HepG2 (cell line): ENCODE measurements around the gene EWSR1. TPM values are rescaled to one million over a fixed set of nuclear protein-coding genes. Genes with fewer than 3 reads are reported as not detected.

Source experiments
- ATAC-seq: fragments of 200-7000 bp; cut with Tn5 transposase; 3 replicates; pipeline ENCODE4 v1.9.1; 2020; ENCODE audit warnings: mild to moderate bottlenecking, moderate library complexity
- BruUV-seq: library from RNA; stranded (reverse); fragments of 400-500 nt; replicated peaks from 2 replicates; lab custom pipeline; 2021; lab: Mats Ljungman, UMichigan
- CTCF ChIA-PET: fragments of 300-600 bp; formaldehyde crosslinking; extraction: SDS; loops from one replicate; lab custom pipeline; 2021; ENCODE audit warnings: low total read pairs, inconsistent platforms, low intra/inter-chr PET ratio; lab: Yijun Ruan, JAX
- POLR2A ChIA-PET: fragments of 350-600 bp; sonication (Branson Sonifier 250); formaldehyde crosslinking; loops from one replicate; lab custom pipeline; 2020; ENCODE audit warnings: antibody characterized with exemption, inconsistent platforms; lab: Yijun Ruan, JAX
- DNase-seq: peaks from one replicate; pipeline ENCODE4 v3.0.0-alpha.2; 2015; ENCODE audit warnings: low spot score
- FAIRE-seq: peaks from 3 replicates; lab custom pipeline; 2011; peaks lifted over from hg19 to GRCh38; lab: Jason Lieb, UNC
- H2AFZ ChIP-seq: one replicate; pipeline ENCODE4 v1.6.1; 2011; ENCODE audit warnings: low read length, inconsistent platforms
- H3K27ac ChIP-seq: fragments of 300-600 bp; 3 replicates; pipeline ENCODE4 v1.8.0; 2011; ENCODE audit warnings: mixed run types, mild to moderate bottlenecking, mixed read lengths, low read length, inconsistent platforms; ENCODE audit not compliant: insufficient read depth; ENCODE audit errors: extremely low read length
- H3K27me3 ChIP-seq, 2 experiments: fragments of 200-600 bp in 1 of 2; 2 replicates in 1 of 2; 3 replicates in 1 of 2; pipeline versions ENCODE4 v1.6.0 to v1.8.0; 2011; ENCODE audit warnings: low read length in 2 of 2, mild to moderate bottlenecking in 2 of 2, moderate library complexity in 2 of 2, inconsistent platforms in 1 of 2; ENCODE audit not compliant: insufficient read depth in 2 of 2, control insufficient read depth in 1 of 2
- H3K36me3 ChIP-seq, 2 experiments: fragments of 200-600 bp in 1 of 2; replicated peaks in 1 of 2; 2 replicates in 1 of 2; 3 replicates in 1 of 2; pipeline versions ENCODE4 v1.5.1 to v1.8.0; 2011; ENCODE audit warnings: low read length in 2 of 2, inconsistent platforms in 1 of 2; ENCODE audit not compliant: insufficient read depth in 2 of 2, control insufficient read depth in 1 of 2
- H3K4me1 ChIP-seq: 2 replicates; pipeline ENCODE4 v1.5.1; 2012; ENCODE audit warnings: low read length, inconsistent platforms; ENCODE audit not compliant: insufficient read depth
- H3K4me2 ChIP-seq: 2 replicates; pipeline ENCODE4 v1.6.0; 2011; ENCODE audit warnings: low read depth, low read length, inconsistent platforms
- H3K4me3 ChIP-seq, 3 experiments: fragments of 200-600 bp in 1 of 3; sonication (generic), shearing (Covaris generic) in 1 of 3; replicated peaks in 1 of 3; 2 replicates each; pipeline ENCODE4 v1.5.1; 2011 to 2016; ENCODE audit warnings: low read length in 3 of 3, inconsistent platforms in 2 of 3, low read depth in 2 of 3, mild to moderate bottlenecking in 2 of 3, control low read depth in 1 of 3, mixed read lengths in 1 of 3; ENCODE audit not compliant: insufficient read depth in 1 of 3
- H3K79me2 ChIP-seq: one replicate; pipeline ENCODE4 v1.6.1; 2011; ENCODE audit warnings: low read length, inconsistent platforms; ENCODE audit not compliant: insufficient read depth
- H3K9ac ChIP-seq: 2 replicates; pipeline ENCODE4 v1.6.0; 2011; ENCODE audit warnings: mild to moderate bottlenecking, low read depth, low read length, inconsistent platforms; ENCODE audit not compliant: insufficient read depth
- H3K9me3 ChIP-seq: 2 replicates; pipeline ENCODE4 v1.5.1; 2012; ENCODE audit warnings: mild to moderate bottlenecking, low read length
- H4K20me1 ChIP-seq: 2 replicates; pipeline ENCODE4 v1.6.0; 2011; ENCODE audit warnings: inconsistent platforms, mild to moderate bottlenecking, low read length, moderate library complexity; ENCODE audit not compliant: insufficient read depth
- ELF4 ChIP-seq: sonication (generic); formaldehyde crosslinking; IDR thresholded peaks from 2 replicates; pipeline ENCODE4 v1.5.0; 2020; ENCODE audit warnings: missing genetic modification reagents, mild to moderate bottlenecking, moderate library complexity, borderline replicate concordance
- GATAD1 ChIP-seq: IDR thresholded peaks from 2 replicates; pipeline ENCODE4 v1.6.1; 2016; ENCODE audit warnings: missing genetic modification reagents, missing compliant biosample characterization
- GFI1 ChIP-seq: sonication (generic); formaldehyde crosslinking; IDR thresholded peaks from 2 replicates; pipeline ENCODE4 v1.5.0; 2020; ENCODE audit warnings: missing genetic modification reagents, mild to moderate bottlenecking, borderline replicate concordance
- MTA1 ChIP-seq: sonication (generic); formaldehyde crosslinking; IDR thresholded peaks from 2 replicates; pipeline ENCODE4 v1.4.0; 2020; ENCODE audit warnings: missing genetic modification reagents, mild to moderate bottlenecking, borderline replicate concordance
- PAX8 ChIP-seq: sonication (generic); formaldehyde crosslinking; IDR thresholded peaks from 2 replicates; pipeline ENCODE4 v1.8.0; 2022; ENCODE audit warnings: mild to moderate bottlenecking, missing genetic modification reagents, borderline replicate concordance
- ZMYM4 ChIP-seq: sonication (generic); formaldehyde crosslinking; IDR thresholded peaks from 2 replicates; pipeline ENCODE4 v1.8.1; 2023; ENCODE audit warnings: mild to moderate bottlenecking, missing genetic modification reagents
- ZNF235 ChIP-seq: sonication (generic); formaldehyde crosslinking; IDR thresholded peaks from 2 replicates; pipeline ENCODE4 v1.8.1; 2023; ENCODE audit warnings: mild to moderate bottlenecking, missing genetic modification reagents, borderline replicate concordance
- ZNF296 ChIP-seq: sonication (generic); formaldehyde crosslinking; conservative IDR thresholded peaks from 2 replicates; pipeline ENCODE4 v1.5.0; 2020; ENCODE audit warnings: mild to moderate bottlenecking, missing genetic modification reagents
- ZNF556 ChIP-seq: sonication (generic); formaldehyde crosslinking; IDR thresholded peaks from 2 replicates; pipeline ENCODE4 v1.4.0; 2020; ENCODE audit warnings: mild to moderate bottlenecking, missing genetic modification reagents, borderline replicate concordance
- WGBS: methylation state at CpG from one replicate; pipeline ENCODE4 v1.1.6; 2017; ENCODE audit warnings: low lambda C conversion rate; 5-methylcytosine and 5-hydroxymethylcytosine counted together
- in situ Hi-C: cut with HindIII; loops from 2 replicates; pipeline ENCODE4 v1.10.0; 2017; ENCODE audit warnings: low pct_unique_long_range_greater_than_20kb; ENCODE audit not compliant: extremely low pct_ligation_motif_present
- intact Hi-C: fragments of 100-400 bp; cut with micrococcal nuclease; formaldehyde crosslinking; loops from one replicate; pipeline ENCODE4 v1.10.0; 2022; ENCODE audit not compliant: unreplicated experiment
- polyA plus RNA-seq, 8 experiments: library from polyadenylated mRNA; depleted of rRNA in 3 of 8; stranded (reverse) in 7 of 8; unstranded in 1 of 8; fragments of >200 nt; fragmentation: Illumina TruSeq in 4 of 8; extraction: Trizol in 4 of 8; gene quantifications; 2 replicates each; pipeline versions ENCODE4 v1.2.1 to v1.2.3, GENCODE V29; 2011 to 2016; ENCODE audit warnings: low read depth in 4 of 8, missing spikeins in 1 of 8, mixed read lengths in 1 of 8; ENCODE audit not compliant: insufficient read depth in 1 of 8
- total RNA-seq, 5 experiments: library from RNA; depleted of rRNA; stranded (reverse); fragments of >200 nt; fragmentation: Illumina TruSeq; extraction: Trizol; gene quantifications; 2 replicates each; pipeline ENCODE4 v1.2.3, GENCODE V29; 2016; ENCODE audit warnings: low read depth in 1 of 5
- TF ChIP-seq, protein P1 (sequence below): sonication (generic); formaldehyde crosslinking; IDR thresholded peaks from 2 replicates; pipeline ENCODE4 v1.5.0; 2020; ENCODE audit warnings: missing genetic modification reagents
- TF ChIP-seq, protein P2 (sequence below): sonication (generic); formaldehyde crosslinking; IDR thresholded peaks from 2 replicates; pipeline ENCODE4 v1.9.0; 2021; ENCODE audit warnings: missing genetic modification reagents, borderline replicate concordance
- TF ChIP-seq, protein P3 (sequence below): sonication (generic); formaldehyde crosslinking; IDR thresholded peaks from 2 replicates; pipeline ENCODE4 v1.4.0; 2020; ENCODE audit warnings: missing genetic modification reagents, borderline replicate concordance
- TF ChIP-seq, protein P4 (sequence below): sonication (generic); formaldehyde crosslinking; conservative IDR thresholded peaks from 2 replicates; pipeline ENCODE4 v1.8.1; 2023; ENCODE audit warnings: missing genetic modification reagents
- TF ChIP-seq, protein P5 (sequence below): sonication (generic); formaldehyde crosslinking; IDR thresholded peaks from 2 replicates; pipeline ENCODE4 v1.5.0; 2020; ENCODE audit warnings: mild to moderate bottlenecking, missing genetic modification reagents, borderline replicate concordance

Gene EWSR1
- total and polyA plus RNA-seq, 2 of the 13 experiments (the other 11 are each of a cell fraction or from before 2014, with no cell fraction given): 211 to 326 TPM

DNA sequence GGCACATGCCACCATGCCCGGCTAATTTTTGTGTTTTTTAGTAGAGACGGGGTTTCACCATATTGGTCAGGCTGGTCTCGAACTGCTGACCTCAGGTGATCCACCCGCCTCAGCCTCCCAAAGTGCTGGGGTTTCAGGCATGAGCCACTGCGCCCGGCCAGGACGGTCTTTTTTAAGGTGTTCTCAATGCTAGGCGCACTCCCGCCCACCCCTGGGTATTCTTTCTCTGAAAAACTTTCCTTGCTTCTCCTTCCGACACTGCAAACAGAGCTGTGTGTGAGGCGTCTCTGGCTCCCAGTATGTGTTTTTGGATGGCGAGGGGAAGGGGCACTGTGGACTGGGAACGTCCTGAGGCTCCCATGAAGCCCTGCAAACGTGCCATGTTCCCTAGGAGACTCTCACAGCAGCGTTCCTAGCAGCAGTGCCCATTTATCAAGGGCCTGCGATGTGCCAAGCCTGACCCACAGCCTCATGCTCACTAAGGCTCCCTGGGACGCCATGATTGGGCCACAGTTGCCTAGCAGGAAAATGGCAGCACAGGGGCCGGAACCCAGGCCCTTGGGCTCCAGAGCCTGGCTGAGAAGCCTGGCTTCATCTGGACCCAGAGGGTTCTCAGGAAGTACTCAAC, 49.9 kb downstream of the EWSR1 start:
- H3K36me3 ChIP-seq: no peaks in the 10 kb centered on the region
- no TSS peak for BruUV-seq
- 58% methylated on average over 12 of the region's 18 CpGs for WGBS
- no peak overlapping the region for H3K4me3 ChIP-seq
- no peak overlapping the region for H2AFZ ChIP-seq
- H3K4me2 ChIP-seq: no peak overlapping the region
- H3K27ac ChIP-seq: no peak overlapping the region
- POLR2A ChIA-PET: no interaction called here
- peaks cover 19% of the 10 kb centered on the region for H3K4me1 ChIP-seq
- H3K9ac ChIP-seq: no peak overlapping the region
- DNase-seq (no peak), FAIRE-seq (no peak), ATAC-seq (no peak)
- in situ Hi-C loops (no loop called here), intact Hi-C loops (no loop called here)
- H3K79me2 ChIP-seq: no peaks in the 10 kb centered on the region
- CTCF ChIA-PET: no interaction called here
- H3K27me3 ChIP-seq: peaks cover 7 to 41% of the 10 kb centered on the region in 2 experiments
- H4K20me1 ChIP-seq: no peaks in the 10 kb centered on the region; the same call in 1 of the 2 replicates
- H3K9me3 ChIP-seq: no peaks in the 10 kb centered on the region
- TF ChIP-seq GFI1: no peak
- TF ChIP-seq, protein P1, sequence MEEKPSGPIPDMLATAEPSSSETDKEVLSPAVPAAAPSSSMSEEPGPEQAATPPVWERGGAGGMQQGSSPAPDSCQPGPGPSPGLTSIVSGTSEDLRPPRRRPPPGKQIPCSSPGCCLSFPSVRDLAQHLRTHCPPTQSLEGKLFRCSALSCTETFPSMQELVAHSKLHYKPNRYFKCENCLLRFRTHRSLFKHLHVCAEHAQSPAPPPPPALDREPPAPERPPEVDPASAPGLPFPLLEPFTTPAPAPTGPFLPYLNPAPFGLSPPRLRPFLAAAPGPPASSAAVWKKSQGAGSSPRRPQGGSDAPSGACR (CRISPR knock-in tag): no peak
- TF ChIP-seq ELF4 (CRISPR knock-in tag): no peak
- TF ChIP-seq PAX8 (CRISPR knock-in tag): no peak
- TF ChIP-seq ZNF556 (CRISPR knock-in tag): no peak
- TF ChIP-seq ZNF296 (CRISPR knock-in tag): no peak
- no peak for TF ChIP-seq GATAD1 (CRISPR knock-in tag)
- TF ChIP-seq, protein P2, sequence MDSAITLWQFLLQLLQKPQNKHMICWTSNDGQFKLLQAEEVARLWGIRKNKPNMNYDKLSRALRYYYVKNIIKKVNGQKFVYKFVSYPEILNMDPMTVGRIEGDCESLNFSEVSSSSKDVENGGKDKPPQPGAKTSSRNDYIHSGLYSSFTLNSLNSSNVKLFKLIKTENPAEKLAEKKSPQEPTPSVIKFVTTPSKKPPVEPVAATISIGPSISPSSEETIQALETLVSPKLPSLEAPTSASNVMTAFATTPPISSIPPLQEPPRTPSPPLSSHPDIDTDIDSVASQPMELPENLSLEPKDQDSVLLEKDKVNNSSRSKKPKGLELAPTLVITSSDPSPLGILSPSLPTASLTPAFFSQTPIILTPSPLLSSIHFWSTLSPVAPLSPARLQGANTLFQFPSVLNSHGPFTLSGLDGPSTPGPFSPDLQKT: no peak
- TF ChIP-seq, protein P3, sequence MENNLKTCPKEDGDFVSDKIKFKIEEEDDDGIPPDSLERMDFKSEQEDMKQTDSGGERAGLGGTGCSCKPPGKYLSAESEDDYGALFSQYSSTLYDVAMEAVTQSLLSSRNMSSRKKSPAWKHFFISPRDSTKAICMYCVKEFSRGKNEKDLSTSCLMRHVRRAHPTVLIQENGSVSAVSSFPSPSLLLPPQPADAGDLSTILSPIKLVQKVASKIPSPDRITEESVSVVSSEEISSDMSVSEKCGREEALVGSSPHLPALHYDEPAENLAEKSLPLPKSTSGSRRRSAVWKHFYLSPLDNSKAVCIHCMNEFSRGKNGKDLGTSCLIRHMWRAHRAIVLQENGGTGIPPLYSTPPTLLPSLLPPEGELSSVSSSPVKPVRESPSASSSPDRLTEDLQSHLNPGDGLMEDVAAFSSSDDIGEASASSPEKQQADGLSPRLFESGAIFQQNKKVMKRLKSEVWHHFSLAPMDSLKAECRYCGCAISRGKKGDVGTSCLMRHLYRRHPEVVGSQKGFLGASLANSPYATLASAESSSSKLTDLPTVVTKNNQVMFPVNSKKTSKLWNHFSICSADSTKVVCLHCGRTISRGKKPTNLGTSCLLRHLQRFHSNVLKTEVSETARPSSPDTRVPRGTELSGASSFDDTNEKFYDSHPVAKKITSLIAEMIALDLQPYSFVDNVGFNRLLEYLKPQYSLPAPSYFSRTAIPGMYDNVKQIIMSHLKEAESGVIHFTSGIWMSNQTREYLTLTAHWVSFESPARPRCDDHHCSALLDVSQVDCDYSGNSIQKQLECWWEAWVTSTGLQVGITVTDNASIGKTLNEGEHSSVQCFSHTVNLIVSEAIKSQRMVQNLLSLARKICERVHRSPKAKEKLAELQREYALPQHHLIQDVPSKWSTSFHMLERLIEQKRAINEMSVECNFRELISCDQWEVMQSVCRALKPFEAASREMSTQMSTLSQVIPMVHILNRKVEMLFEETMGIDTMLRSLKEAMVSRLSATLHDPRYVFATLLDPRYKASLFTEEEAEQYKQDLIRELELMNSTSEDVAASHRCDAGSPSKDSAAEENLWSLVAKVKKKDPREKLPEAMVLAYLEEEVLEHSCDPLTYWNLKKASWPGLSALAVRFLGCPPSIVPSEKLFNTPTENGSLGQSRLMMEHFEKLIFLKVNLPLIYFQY (CRISPR knock-in tag): no peak
- no peak for TF ChIP-seq ZMYM4 (CRISPR knock-in tag)
- TF ChIP-seq, protein P4, sequence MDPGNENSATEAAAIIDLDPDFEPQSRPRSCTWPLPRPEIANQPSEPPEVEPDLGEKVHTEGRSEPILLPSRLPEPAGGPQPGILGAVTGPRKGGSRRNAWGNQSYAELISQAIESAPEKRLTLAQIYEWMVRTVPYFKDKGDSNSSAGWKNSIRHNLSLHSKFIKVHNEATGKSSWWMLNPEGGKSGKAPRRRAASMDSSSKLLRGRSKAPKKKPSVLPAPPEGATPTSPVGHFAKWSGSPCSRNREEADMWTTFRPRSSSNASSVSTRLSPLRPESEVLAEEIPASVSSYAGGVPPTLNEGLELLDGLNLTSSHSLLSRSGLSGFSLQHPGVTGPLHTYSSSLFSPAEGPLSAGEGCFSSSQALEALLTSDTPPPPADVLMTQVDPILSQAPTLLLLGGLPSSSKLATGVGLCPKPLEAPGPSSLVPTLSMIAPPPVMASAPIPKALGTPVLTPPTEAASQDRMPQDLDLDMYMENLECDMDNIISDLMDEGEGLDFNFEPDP (CRISPR knock-in tag): no peak
- TF ChIP-seq, protein P5, sequence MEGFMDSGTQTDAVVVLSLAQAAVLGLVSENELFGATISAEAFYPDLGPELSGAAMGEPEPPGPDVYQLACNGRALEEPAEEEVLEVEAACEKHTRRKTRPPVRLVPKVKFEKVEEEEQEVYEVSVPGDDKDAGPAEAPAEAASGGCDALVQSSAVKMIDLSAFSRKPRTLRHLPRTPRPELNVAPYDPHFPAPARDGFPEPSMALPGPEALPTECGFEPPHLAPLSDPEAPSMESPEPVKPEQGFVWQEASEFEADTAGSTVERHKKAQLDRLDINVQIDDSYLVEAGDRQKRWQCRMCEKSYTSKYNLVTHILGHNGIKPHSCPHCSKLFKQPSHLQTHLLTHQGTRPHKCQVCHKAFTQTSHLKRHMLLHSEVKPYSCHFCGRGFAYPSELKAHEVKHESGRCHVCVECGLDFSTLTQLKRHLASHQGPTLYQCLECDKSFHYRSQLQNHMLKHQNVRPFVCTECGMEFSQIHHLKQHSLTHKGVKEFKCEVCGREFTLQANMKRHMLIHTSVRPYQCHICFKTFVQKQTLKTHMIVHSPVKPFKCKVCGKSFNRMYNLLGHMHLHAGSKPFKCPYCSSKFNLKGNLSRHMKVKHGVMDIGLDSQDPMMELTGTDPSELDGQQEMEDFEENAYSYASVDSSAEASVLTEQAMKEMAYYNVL (CRISPR knock-in tag): no peak
- TF ChIP-seq ZNF235 (CRISPR knock-in tag): no peak
- no peak for TF ChIP-seq MTA1 (CRISPR knock-in tag)
